ENCODE measurements around the gene AGFG2.

The AGFG2 gene

DNA sequence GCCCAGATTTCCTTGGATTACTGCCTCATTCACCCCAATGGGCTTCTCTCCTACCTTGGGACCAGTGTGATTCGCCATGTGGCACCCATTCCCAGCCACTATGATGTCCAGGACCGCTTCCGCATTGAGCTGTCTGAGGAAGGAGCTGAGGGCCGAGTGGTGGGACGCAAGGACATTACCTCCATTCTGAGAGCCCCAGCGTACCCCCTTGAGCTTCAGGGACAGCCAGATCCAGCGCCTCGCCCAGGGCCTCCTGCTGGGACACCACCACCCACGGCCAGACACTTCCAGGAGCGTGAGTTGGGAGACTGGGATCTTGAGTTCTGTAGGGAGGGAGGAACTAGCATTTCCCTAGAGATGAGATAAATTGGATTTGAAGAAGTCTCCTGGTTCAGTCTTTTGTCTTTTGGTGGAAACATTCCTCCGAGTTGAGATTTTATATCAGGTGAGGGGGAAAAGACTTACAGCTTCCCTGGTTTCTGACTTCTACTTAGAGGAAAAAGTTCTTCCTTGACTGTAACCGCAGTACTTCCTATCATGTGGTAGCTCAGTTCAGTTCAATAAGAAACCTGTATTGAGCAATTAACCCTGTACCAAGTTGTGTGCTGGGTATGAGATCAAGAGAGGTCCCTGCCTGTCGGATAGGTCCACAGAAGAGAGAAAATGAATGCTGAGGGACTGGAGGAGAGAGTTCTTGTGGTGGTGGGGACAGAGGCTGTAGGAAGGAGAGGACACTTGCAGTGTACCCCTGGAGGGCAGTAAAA is 74.6 kb downstream of the AGFG2 start:
- no peak for DNase-seq (ENCODE audit: low spot score)

DNA sequence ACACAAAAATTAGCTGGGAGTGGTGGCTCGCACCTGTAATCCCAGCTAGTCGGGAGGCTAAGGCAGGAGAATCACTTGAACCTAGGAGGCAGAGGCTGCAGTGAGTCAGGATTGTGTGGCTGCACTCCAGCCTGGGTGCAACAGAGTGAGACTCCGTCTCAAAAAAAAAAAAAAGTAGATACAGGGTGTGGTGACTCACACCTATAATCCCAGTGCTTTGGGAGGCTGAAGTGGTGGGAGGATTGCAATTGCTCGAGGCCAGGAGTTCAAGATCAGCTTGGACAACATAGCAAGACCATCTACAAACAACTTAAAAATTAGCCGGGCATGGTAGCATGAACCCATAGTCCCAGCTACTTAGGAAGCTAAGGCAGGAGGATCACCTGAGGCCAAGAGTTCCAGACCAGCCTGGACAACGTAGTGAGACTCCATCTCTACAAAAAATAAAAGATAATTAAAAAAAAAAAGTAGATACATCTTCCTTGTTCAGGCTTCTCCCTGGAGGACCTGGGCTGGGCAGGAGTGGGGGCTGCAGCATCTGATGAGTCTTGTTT is 75.4 kb downstream of the AGFG2 start:
- DNase-seq (ENCODE audit: low spot score): no peak

Data from LoVo (cell line).